Gastroesophageal sphincter (tissue), 4 donors: Measurements from ENCODE around the gene THRA. TPM values are rescaled to one million over a fixed set of nuclear protein-coding genes. Genes with fewer than 3 reads are reported as not detected.

Source experiments
- ATAC-seq: fragments of 150-250 bp; one replicate; pipeline ENCODE4 v1.9.1; 2016; ENCODE audit warnings: mild to moderate bottlenecking, moderate library complexity
- H3K27ac ChIP-seq, 4 donors: fragments of 200-600 bp; sonication (generic) in 3 of 4; 1 replicate in 3 of 4; 2 replicates in 1 of 4; pipeline ENCODE4 v1.5.1; 2016 to 2019
- H3K27me3 ChIP-seq: fragments of 200-600 bp; sonication (generic); one replicate; pipeline ENCODE4 v1.5.1; 2019
- H3K36me3 ChIP-seq, 2 donors: fragments of 200-600 bp; sonication (generic); one replicate each; pipeline ENCODE4 v1.5.1; 2019; ENCODE audit warnings: control low read depth in 1 of 2
- H3K4me1 ChIP-seq, 3 donors: fragments of 200-600 bp; sonication (generic); 1 replicate in 2 of 3; 2 replicates in 1 of 3; pipeline ENCODE4 v1.5.1; 2016 to 2019; ENCODE audit warnings: control low read depth in 2 of 3
- H3K4me3 ChIP-seq, 2 donors: fragments of 200-600 bp; sonication (generic); one replicate each; pipeline ENCODE4 v1.5.1; 2019; ENCODE audit warnings: mild to moderate bottlenecking in 1 of 2, moderate library complexity in 1 of 2
- H3K9me3 ChIP-seq, 3 donors: fragments of 200-600 bp; sonication (generic); one replicate each; pipeline ENCODE4 v1.5.1; 2017 to 2019; ENCODE audit warnings: control low read depth in 2 of 3
- EP300 ChIP-seq: sonication (generic); formaldehyde crosslinking; IDR thresholded peaks from one replicate; pipeline ENCODE4 v1.6.1; 2017; ENCODE audit warnings: antibody characterized with exemption, mild to moderate bottlenecking
- POLR2A ChIP-seq, 2 donors: fragments of 450-650 bp; IDR thresholded peaks; one replicate each; pipeline ENCODE4 v1.6.1; 2017; ENCODE audit warnings: antibody characterized with exemption in 2 of 2, mild to moderate bottlenecking in 2 of 2, moderate library complexity in 1 of 2
- POLR2AphosphoS5 ChIP-seq: sonication (generic); formaldehyde crosslinking; IDR thresholded peaks from one replicate; pipeline ENCODE4 v1.6.1; 2017; ENCODE audit warnings: antibody characterized with exemption
- WGBS, 2 donors: methylation state at CpG; one replicate each; pipeline ENCODE4 v1.1.5; 2018; ENCODE audit warnings: low coverage in 1 of 2; 5-methylcytosine and 5-hydroxymethylcytosine counted together
- total RNA-seq, 4 donors: library from RNA; depleted of rRNA; stranded (reverse); fragments of >200 nt; gene quantifications; one replicate each; pipeline ENCODE4 v1.1.0, GENCODE V29; 2016
- TF ChIP-seq, protein P1 (sequence below), 4 experiments: fragments of 200-600 bp in 2 of 4; fragments of 450-650 bp in 2 of 4; sonication (generic) in 1 of 4; IDR thresholded peaks; one replicate each; pipeline ENCODE4 v1.5.1; 2017 to 2019; ENCODE audit warnings: antibody characterized with exemption in 4 of 4, mild to moderate bottlenecking in 2 of 4, moderate library complexity in 2 of 4

The THRA gene
- total RNA-seq, 4 donors from 2014 or later, result 84.8 to 133 (median 102) TPM

DNA sequence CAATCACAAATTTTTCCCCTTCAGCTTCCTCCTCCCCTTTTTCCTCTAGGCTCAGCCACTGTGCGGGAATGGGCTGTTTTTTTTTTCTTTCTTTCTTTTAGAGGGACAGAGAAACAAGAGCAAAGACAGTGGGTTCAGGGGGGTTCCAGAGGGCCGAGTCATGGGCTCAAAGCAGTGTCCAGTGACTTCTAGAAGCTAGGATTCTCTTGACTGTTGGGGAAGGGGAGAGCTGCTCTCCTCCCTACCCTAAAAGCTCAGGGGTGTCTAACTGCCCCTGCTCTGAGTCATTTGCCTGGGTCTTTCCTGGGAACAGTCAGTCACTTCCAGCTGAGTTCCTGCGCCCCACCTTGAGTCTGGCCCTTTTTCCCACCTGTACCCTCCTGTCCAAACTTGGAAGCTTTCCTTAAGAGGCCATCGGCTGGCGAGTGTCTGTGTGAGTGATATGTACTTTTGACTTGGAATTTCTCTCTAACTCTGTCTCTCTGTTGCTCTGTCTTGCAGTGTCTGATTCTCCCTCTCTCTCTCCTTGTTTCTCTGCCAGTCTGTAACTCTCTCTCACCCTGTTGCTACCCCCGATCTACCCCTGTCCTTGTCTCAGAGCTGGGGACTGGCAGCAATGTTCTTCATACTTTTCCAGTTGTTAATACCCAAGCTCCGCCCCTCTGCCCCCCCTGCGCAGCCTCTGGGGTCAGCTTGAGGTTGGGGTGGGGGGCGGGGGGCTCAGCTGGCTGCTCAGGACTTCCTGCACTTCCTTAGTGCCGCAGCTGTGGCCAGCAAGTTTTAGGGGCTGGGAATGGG is 2.4 kb downstream of the THRA start:
- Histone ChIP-seq H3K4me1 (peaks cover 4 to 78% (median 58%) of the 10 kb centered on the region in 3 donors), H3K9me3 (no peaks in the 10 kb centered on the region), H3K4me3 (peak overlapping the region; percentile 90 to 98), H3K27me3 (no peaks in the 10 kb centered on the region), H3K36me3 (no peaks in the 10 kb centered on the region), H3K27ac (peak overlapping the region; percentile 5 to 99 (median 97))
- 0 to 4% methylated on average over 3 to 5 of the region's 10 CpGs for WGBS, 2 donors
- no peak for ATAC-seq
- TF ChIP-seq POLR2AphosphoS5 (no peak), POLR2A (IDR thresholded peaks at IDR 0.05) (no peak), EP300 (no peak)
- TF ChIP-seq, protein P1, sequence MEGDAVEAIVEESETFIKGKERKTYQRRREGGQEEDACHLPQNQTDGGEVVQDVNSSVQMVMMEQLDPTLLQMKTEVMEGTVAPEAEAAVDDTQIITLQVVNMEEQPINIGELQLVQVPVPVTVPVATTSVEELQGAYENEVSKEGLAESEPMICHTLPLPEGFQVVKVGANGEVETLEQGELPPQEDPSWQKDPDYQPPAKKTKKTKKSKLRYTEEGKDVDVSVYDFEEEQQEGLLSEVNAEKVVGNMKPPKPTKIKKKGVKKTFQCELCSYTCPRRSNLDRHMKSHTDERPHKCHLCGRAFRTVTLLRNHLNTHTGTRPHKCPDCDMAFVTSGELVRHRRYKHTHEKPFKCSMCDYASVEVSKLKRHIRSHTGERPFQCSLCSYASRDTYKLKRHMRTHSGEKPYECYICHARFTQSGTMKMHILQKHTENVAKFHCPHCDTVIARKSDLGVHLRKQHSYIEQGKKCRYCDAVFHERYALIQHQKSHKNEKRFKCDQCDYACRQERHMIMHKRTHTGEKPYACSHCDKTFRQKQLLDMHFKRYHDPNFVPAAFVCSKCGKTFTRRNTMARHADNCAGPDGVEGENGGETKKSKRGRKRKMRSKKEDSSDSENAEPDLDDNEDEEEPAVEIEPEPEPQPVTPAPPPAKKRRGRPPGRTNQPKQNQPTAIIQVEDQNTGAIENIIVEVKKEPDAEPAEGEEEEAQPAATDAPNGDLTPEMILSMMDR (IDR thresholded peaks at IDR 0.05), result no peak

DNA sequence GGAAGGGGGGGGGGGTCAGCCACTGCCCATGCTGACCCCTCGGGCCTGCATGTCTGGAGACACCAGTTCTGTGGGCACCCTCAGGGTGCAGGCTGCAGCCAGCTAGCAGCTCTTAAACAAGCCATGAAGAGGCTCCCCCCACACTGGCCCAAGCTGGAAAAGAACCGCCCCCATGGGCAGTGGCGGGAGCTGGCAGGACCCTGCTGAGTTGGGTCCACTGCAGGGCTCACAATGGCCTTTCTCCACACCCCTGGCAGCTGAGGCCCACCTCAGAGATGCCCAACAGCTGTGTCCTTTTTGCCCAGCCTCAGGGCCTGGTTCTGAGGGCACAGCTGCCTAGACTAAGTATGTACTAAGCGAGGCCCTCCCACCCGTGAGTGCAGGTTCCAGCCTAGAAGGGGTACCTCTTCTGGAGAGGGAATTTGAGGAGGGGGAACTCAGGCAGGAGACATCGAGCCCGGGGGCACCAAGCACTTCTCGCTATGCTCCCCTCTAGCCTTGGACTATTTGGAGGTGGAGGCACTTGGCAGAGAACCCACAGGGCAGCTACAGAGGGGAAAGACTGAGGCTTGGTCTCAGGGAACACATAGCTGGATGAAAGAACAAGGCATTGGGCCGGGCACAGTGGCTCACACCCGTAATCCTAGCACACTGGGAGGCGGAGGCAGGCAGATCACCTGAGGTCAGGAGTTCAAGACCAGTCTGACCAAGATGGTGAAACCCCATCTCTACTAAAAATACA is 3.2 kb downstream of the THRA start:
- peaks cover 9 to 86% (median 66%) of the 10 kb centered on the region in 3 donors for H3K4me1 ChIP-seq

GRCh38 chr17:40067710-40068109 is 4.9 kb downstream of the THRA start:
- no peaks in the 10 kb centered on the region for H3K36me3 ChIP-seq
- H3K9me3 ChIP-seq, result no peaks in the 10 kb centered on the region
- H3K27me3 ChIP-seq, result no peaks in the 10 kb centered on the region
- H3K4me3 ChIP-seq, result no peak overlapping the region
- TF ChIP-seq POLR2A (IDR thresholded peaks at IDR 0.05) (no peak), EP300 (no peak), POLR2AphosphoS5 (no peak)
- TF ChIP-seq, protein P1 (IDR thresholded peaks at IDR 0.05), result no peak
- no peak for ATAC-seq
- WGBS, 2 donors, result 91% methylated on average over 5 of the region's 7 CpGs; no CpG with 5 or more reads in 1 of the 2 donors
- H3K27ac ChIP-seq, result peak overlapping the region; percentile 66 to 99 (median 97)
- peaks cover 14 to 93% (median 83%) of the 10 kb centered on the region in 3 donors for H3K4me1 ChIP-seq

More for the DNA sequence above, 3.2 kb downstream of the THRA start:
- Histone ChIP-seq H3K36me3 (no peaks in the 10 kb centered on the region), H3K9me3 (no peaks in the 10 kb centered on the region), H3K27me3 (no peaks in the 10 kb centered on the region), H3K4me3 (peak overlapping the region in 1 of 2 donors; percentile 98), H3K27ac (peak overlapping the region; percentile 5 to 99 (median 97))
- no peak for ATAC-seq
- WGBS, 2 donors, result 8 to 47% methylated on average over 2 of the region's 11 CpGs
- TF ChIP-seq POLR2AphosphoS5 (no peak), EP300 (no peak), POLR2A (IDR thresholded peaks at IDR 0.05) (no peak)
- TF ChIP-seq, protein P1 (IDR thresholded peaks at IDR 0.05), result no peak

- Histone ChIP-seq H3K4me1 (peaks cover 17 to 98% (median 88%) of the 10 kb centered on the region in 3 donors), H3K4me3 (peak overlapping the region in 1 of 2 donors; percentile 44)
- WGBS, 2 donors, result 0 to 4% methylated on average over 2 to 4 of the region's 4 CpGs
Measured at GRCh38 chr17:40068129-40068581, 5.4 kb downstream of the THRA start.

More at GRCh38 chr17:40068129-40068581, 5.4 kb downstream of the THRA start:
- TF ChIP-seq, protein P1 (IDR thresholded peaks at IDR 0.05), result no peak
- TF ChIP-seq POLR2A (IDR thresholded peaks at IDR 0.05) (no peak), EP300 (no peak), POLR2AphosphoS5 (no peak)
- Histone ChIP-seq H3K36me3 (no peaks in the 10 kb centered on the region), H3K27me3 (no peaks in the 10 kb centered on the region), H3K27ac (peak overlapping the region; percentile 66 to 99 (median 97)), H3K9me3 (no peaks in the 10 kb centered on the region)
- ATAC-seq, result no peak
